HEK293 (cell line): ENCODE data around the gene BLOC1S5.

ENCODE experiments used
- TCF7L2 ChIP-seq: IDR thresholded peaks from 2 replicates; pipeline ENCODE4 v1.6.1; 2011; ENCODE audit warnings: low read depth, mild to moderate bottlenecking, inconsistent platforms, low read length, moderate library complexity, borderline replicate concordance
- ZBTB17 ChIP-seq: fragments of 450-650 bp; formaldehyde crosslinking; IDR thresholded peaks from 2 replicates; pipeline ENCODE4 v1.5.1; 2016; ENCODE audit warnings: missing biosample characterization, missing genetic modification characterization
- ZNF398 ChIP-seq: fragments of 450-650 bp; formaldehyde crosslinking; IDR thresholded peaks from 2 replicates; pipeline ENCODE4 v1.5.1; 2017; ENCODE audit warnings: missing biosample characterization, missing genetic modification characterization
- ZNF843 ChIP-seq: fragments of 450-650 bp; formaldehyde crosslinking; IDR thresholded peaks from 2 replicates; pipeline ENCODE4 v1.5.1; 2016; ENCODE audit warnings: missing biosample characterization, missing genetic modification characterization

GRCh38 chr6:8082954-8083858, 19.0 kb upstream of the BLOC1S5 start:
- TF ChIP-seq ZBTB17 (peak; percentile 49; the same call in 1 of the 2 replicates), ZNF398 (tag by site-specific recombination) (peak; percentile 8; the same call in 1 of the 2 replicates), TCF7L2 (no peak), ZNF843 (tag by site-specific recombination) (0 out of 2 replicates have a peak, but pooled peaks have one; percentile 46)
